HepG2 (cell line): ENCODE data around the gene WNT3. TPM values are rescaled to one million over a fixed set of nuclear protein-coding genes. Genes with fewer than 3 reads are reported as not detected.

ENCODE experiments used
- ARID4A ChIP-seq: sonication (generic); formaldehyde crosslinking; IDR thresholded peaks from 2 replicates; pipeline ENCODE4 v1.5.0; 2020; ENCODE audit warnings: mild to moderate bottlenecking, missing genetic modification reagents, borderline replicate concordance
- GABPB1 ChIP-seq: IDR thresholded peaks from 2 replicates; pipeline ENCODE4 v1.6.1; 2016; ENCODE audit warnings: mild to moderate bottlenecking, missing genetic modification reagents, moderate library complexity, missing compliant biosample characterization
- MED8 ChIP-seq: sonication (generic); formaldehyde crosslinking; IDR thresholded peaks from 2 replicates; pipeline ENCODE4 v1.8.1; 2023; ENCODE audit warnings: mild to moderate bottlenecking, missing genetic modification reagents; ENCODE audit not compliant: insufficient replicate concordance
- PAX8 ChIP-seq: sonication (generic); formaldehyde crosslinking; IDR thresholded peaks from 2 replicates; pipeline ENCODE4 v1.8.0; 2022; ENCODE audit warnings: mild to moderate bottlenecking, missing genetic modification reagents, borderline replicate concordance
- PHF8 ChIP-seq: sonication (generic); formaldehyde crosslinking; IDR thresholded peaks from 2 replicates; pipeline ENCODE4 v1.5.0; 2020; ENCODE audit warnings: missing genetic modification reagents
- POLR2A ChIP-seq, 2 experiments: IDR thresholded peaks; 2 replicates each; pipeline ENCODE4 v1.6.1; 2011; ENCODE audit warnings: low read depth in 2 of 2, low read length in 2 of 2, mild to moderate bottlenecking in 1 of 2, moderate library complexity in 1 of 2; ENCODE audit not compliant: insufficient read depth in 1 of 2
- SOX6 ChIP-seq, 2 experiments: fragments of 450-650 bp in 1 of 2; sonication (generic) in 1 of 2; formaldehyde crosslinking in 1 of 2; IDR thresholded peaks; 2 replicates each; pipeline versions ENCODE4 v1.4.0 to v1.6.1; 2017 to 2020; ENCODE audit warnings: antibody characterized with exemption in 1 of 2, mild to moderate bottlenecking in 1 of 2, missing genetic modification reagents in 1 of 2
- ZBTB44 ChIP-seq: sonication (generic); formaldehyde crosslinking; IDR thresholded peaks from 2 replicates; pipeline ENCODE4 v1.4.0; 2020; ENCODE audit warnings: missing genetic modification reagents
- ZNF33A ChIP-seq: sonication (generic); formaldehyde crosslinking; IDR thresholded peaks from 2 replicates; pipeline ENCODE4 v1.5.1; 2020; ENCODE audit warnings: missing genetic modification reagents, mild to moderate bottlenecking, moderate library complexity, borderline replicate concordance
- ZNF576 ChIP-seq: sonication (generic); formaldehyde crosslinking; IDR thresholded peaks from 2 replicates; pipeline ENCODE4 v1.4.0; 2020; ENCODE audit warnings: mild to moderate bottlenecking, missing genetic modification reagents
- ZNF768 ChIP-seq: sonication (generic); formaldehyde crosslinking; IDR thresholded peaks from 2 replicates; pipeline ENCODE4 v1.4.0; 2020; ENCODE audit warnings: missing genetic modification reagents
- ZNF891 ChIP-seq: sonication (generic); formaldehyde crosslinking; IDR thresholded peaks from 2 replicates; pipeline ENCODE4 v1.5.0; 2020; ENCODE audit warnings: mild to moderate bottlenecking, missing genetic modification reagents
- polyA plus RNA-seq, 8 experiments: library from polyadenylated mRNA; depleted of rRNA in 3 of 8; stranded (reverse) in 7 of 8; unstranded in 1 of 8; fragments of >200 nt; fragmentation: Illumina TruSeq in 4 of 8; extraction: Trizol in 4 of 8; gene quantifications; 2 replicates each; pipeline versions ENCODE4 v1.2.1 to v1.2.3, GENCODE V29; 2011 to 2016; ENCODE audit warnings: low read depth in 4 of 8, missing spikeins in 1 of 8, mixed read lengths in 1 of 8; ENCODE audit not compliant: insufficient read depth in 1 of 8
- total RNA-seq, 5 experiments: library from RNA; depleted of rRNA; stranded (reverse); fragments of >200 nt; fragmentation: Illumina TruSeq; extraction: Trizol; gene quantifications; 2 replicates each; pipeline ENCODE4 v1.2.3, GENCODE V29; 2016; ENCODE audit warnings: low read depth in 1 of 5
- TF ChIP-seq, protein P1 (sequence below): sonication (generic); formaldehyde crosslinking; IDR thresholded peaks from 2 replicates; pipeline ENCODE4 v1.5.0; 2020; ENCODE audit warnings: missing genetic modification reagents
- TF ChIP-seq, protein P2 (sequence below): sonication (generic); formaldehyde crosslinking; IDR thresholded peaks from 2 replicates; pipeline ENCODE4 v1.5.0; 2020; ENCODE audit warnings: missing genetic modification reagents, mild to moderate bottlenecking, borderline replicate concordance
- TF ChIP-seq, protein P3 (sequence below): sonication (generic); formaldehyde crosslinking; IDR thresholded peaks from 2 replicates; pipeline ENCODE4 v1.4.0; 2020; ENCODE audit warnings: missing genetic modification reagents, mild to moderate bottlenecking, borderline replicate concordance

WNT3 gene
- total and polyA plus RNA-seq, 2 of the 13 experiments (the other 11 are each of a cell fraction or from before 2014, with no cell fraction given) = 8.5 to 10.3 TPM

DNA sequence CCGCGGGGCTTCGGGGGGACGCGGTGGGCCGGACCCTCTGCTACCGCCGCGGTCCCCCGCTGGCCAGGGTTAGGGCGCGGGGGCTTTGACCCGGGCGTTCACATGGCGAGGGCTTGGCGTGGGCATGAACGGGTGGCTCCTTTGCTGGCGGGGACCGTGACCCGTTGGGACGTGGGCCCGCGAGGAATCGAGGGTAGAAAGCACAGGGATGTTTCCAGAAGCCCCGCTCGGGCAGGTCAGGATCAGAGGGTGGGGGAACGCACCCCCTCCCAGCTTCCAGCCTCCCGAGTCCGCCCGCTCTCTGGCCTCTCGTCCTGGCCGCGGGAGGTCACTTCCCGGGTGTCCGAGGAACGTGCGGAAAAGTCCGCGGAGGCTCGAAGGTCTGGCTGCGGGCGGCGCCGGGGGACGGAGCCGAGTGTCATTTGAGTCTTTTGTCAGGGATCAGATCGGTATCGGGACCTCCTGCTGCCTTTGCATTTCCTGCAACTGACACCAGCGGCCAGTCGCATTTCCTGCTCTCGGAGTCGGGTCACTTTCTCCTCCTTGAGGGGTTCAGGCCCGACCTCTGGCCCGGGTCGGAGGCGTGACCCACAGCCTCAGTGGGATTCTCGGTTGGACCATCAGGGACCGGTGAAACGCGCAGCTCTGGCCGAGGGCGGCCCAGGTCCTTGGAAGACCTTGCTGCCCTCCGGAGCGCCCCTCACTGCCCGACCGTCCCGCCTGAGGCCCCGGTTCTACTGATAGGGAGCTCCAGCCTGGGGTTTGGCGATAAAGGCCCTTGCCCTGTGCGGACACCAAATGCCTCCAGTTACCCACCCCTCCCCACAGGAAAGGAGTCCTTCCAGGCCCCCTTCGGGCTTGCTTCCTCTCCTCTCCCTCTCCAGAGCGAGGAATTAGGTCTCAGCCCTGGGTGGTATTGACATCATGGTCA lies 702 bp upstream of the WNT3 start (continued):
- TF ChIP-seq, protein P1, sequence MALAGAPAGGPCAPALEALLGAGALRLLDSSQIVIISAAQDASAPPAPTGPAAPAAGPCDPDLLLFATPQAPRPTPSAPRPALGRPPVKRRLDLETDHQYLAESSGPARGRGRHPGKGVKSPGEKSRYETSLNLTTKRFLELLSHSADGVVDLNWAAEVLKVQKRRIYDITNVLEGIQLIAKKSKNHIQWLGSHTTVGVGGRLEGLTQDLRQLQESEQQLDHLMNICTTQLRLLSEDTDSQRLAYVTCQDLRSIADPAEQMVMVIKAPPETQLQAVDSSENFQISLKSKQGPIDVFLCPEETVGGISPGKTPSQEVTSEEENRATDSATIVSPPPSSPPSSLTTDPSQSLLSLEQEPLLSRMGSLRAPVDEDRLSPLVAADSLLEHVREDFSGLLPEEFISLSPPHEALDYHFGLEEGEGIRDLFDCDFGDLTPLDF (CRISPR knock-in tag) = no peak
- no peak for TF ChIP-seq MED8
- TF ChIP-seq, protein P2, sequence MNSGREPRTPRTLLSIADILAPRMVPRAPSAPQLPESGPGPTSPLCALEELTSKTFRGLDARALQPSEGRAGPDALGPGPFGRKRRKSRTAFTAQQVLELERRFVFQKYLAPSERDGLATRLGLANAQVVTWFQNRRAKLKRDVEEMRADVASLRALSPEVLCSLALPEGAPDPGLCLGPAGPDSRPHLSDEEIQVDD (CRISPR knock-in tag) = no peak
- TF ChIP-seq SOX6 (IDR thresholded peaks at IDR 0.05) = no peak
- TF ChIP-seq SOX6 (CRISPR knock-in tag; IDR thresholded peaks at IDR 0.05) = no peak
- TF ChIP-seq GABPB1 (CRISPR knock-in tag) = peak; percentile 33; the same call in 1 of the 2 replicates
- no peak for TF ChIP-seq ZNF768 (CRISPR knock-in tag)
- TF ChIP-seq PHF8 (CRISPR knock-in tag) = peak; percentile 40; the same call in 1 of the 2 replicates
- 0 out of 2 replicates have a peak, but pooled peaks have one; percentile 13 for TF ChIP-seq ZNF576 (CRISPR knock-in tag)
- no peak for TF ChIP-seq ZNF891 (CRISPR knock-in tag)
- TF ChIP-seq PAX8 (CRISPR knock-in tag) = no peak
- no peak for TF ChIP-seq ZNF33A
- no peak for TF ChIP-seq ZBTB44 (CRISPR knock-in tag)
- no peak for TF ChIP-seq POLR2A (IDR thresholded peaks at IDR 0.05; ENCODE audit: insufficient read depth in 1 of 2, low read depth in 2 of 2, low read length in 2 of 2)
- TF ChIP-seq ARID4A (CRISPR knock-in tag) = no peak
- TF ChIP-seq, protein P3, sequence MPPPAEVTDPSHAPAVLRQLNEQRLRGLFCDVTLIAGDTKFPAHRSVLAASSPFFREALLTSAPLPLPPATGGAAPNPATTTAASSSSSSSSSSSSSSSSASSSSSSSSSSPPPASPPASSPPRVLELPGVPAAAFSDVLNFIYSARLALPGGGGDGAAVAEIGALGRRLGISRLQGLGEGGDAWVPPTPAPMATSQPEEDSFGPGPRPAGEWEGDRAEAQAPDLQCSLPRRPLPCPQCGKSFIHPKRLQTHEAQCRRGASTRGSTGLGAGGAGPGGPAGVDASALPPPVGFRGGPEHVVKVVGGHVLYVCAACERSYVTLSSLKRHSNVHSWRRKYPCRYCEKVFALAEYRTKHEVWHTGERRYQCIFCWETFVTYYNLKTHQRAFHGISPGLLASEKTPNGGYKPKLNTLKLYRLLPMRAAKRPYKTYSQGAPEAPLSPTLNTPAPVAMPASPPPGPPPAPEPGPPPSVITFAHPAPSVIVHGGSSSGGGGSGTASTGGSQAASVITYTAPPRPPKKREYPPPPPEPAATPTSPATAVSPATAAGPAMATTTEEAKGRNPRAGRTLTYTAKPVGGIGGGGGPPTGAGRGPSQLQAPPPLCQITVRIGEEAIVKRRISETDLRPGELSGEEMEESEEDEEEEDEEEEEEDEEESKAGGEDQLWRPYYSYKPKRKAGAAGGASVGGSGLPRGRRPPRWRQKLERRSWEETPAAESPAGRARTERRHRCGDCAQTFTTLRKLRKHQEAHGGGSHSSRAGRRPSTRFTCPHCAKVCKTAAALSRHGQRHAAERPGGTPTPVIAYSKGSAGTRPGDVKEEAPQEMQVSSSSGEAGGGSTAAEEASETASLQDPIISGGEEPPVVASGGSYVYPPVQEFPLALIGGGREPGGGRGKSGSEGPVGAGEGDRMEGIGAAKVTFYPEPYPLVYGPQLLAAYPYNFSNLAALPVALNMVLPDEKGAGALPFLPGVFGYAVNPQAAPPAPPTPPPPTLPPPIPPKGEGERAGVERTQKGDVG (CRISPR knock-in tag) = 0 out of 2 replicates have a peak, but pooled peaks have one; percentile 12
